Loucy (cell line): ENCODE data around the gene PGBD5.

ENCODE experiments used
- H2AFZ ChIP-seq: fragments of 200-600 bp; sonication (generic); 2 replicates; pipeline ENCODE4 v1.6.0; 2016; ENCODE audit warnings: antibody characterized with exemption, mild to moderate bottlenecking, low read length, moderate library complexity
- H3F3A ChIP-seq: fragments of 200-600 bp; 2 replicates; pipeline ENCODE4 v1.6.0; 2016; ENCODE audit warnings: antibody characterized with exemption, low read depth, mild to moderate bottlenecking
- H3K27me3 ChIP-seq: fragments of 200-600 bp; sonication (generic); 2 replicates; pipeline ENCODE4 v1.6.1; 2014; ENCODE audit warnings: low read length, mild to moderate bottlenecking; ENCODE audit not compliant: insufficient read depth, poor library complexity, severe bottlenecking
- H3K36me3 ChIP-seq: fragments of 200-600 bp; sonication (generic); 2 replicates; pipeline ENCODE4 v1.6.1; 2016; ENCODE audit warnings: low read length; ENCODE audit not compliant: insufficient read depth
- H3K4me1 ChIP-seq: fragments of 200-600 bp; sonication (generic); 2 replicates; pipeline ENCODE4 v1.5.1; 2014; ENCODE audit warnings: low read length, mild to moderate bottlenecking; ENCODE audit not compliant: insufficient read depth, poor library complexity, severe bottlenecking
- H3K4me2 ChIP-seq: fragments of 200-600 bp; sonication (generic); 2 replicates; pipeline ENCODE4 v1.6.0; 2014; ENCODE audit warnings: antibody characterized with exemption, low read length, low read depth, mild to moderate bottlenecking; ENCODE audit not compliant: poor library complexity, severe bottlenecking
- H3K4me3 ChIP-seq: fragments of 200-600 bp; sonication (generic); 2 replicates; pipeline ENCODE4 v1.5.1; 2014; ENCODE audit warnings: low read length, mild to moderate bottlenecking, mixed read lengths; ENCODE audit not compliant: poor library complexity, severe bottlenecking
- H3K79me2 ChIP-seq: fragments of 200-600 bp; sonication (generic); 2 replicates; pipeline ENCODE4 v1.6.1; 2014; ENCODE audit warnings: low read length; ENCODE audit not compliant: insufficient read depth
- H3K9ac ChIP-seq: fragments of 200-600 bp; sonication (generic); 2 replicates; pipeline ENCODE4 v1.6.0; 2014; ENCODE audit warnings: mild to moderate bottlenecking, low read depth, low read length, moderate library complexity; ENCODE audit not compliant: poor library complexity, severe bottlenecking
- H3K9me2 ChIP-seq: fragments of 200-600 bp; sonication (generic); replicated peaks from 2 replicates; pipeline ENCODE4 v1.6.1; 2016; ENCODE audit warnings: low read depth, low read length, mixed read lengths
- H3K9me3 ChIP-seq: fragments of 200-600 bp; sonication (generic); 2 replicates; pipeline ENCODE4 v1.6.1; 2014; ENCODE audit warnings: mild to moderate bottlenecking, antibody characterized with exemption, low read length, low read depth; ENCODE audit not compliant: insufficient read depth
- H4K20me1 ChIP-seq: fragments of 200-600 bp; sonication (generic); 2 replicates; pipeline ENCODE4 v1.6.0; 2014; ENCODE audit warnings: antibody characterized with exemption, low read length, mild to moderate bottlenecking; ENCODE audit not compliant: insufficient read depth, poor library complexity, severe bottlenecking
- EZH2phosphoT487 ChIP-seq: fragments of 200-600 bp; IDR thresholded peaks from 2 replicates; pipeline ENCODE4 v1.6.1; 2018; ENCODE audit warnings: antibody characterized with exemption, mild to moderate bottlenecking, moderate library complexity, borderline replicate concordance
- TF ChIP-seq, protein P1 (sequence below): fragments of 200-600 bp; sonication (generic); conservative IDR thresholded peaks from 2 replicates; pipeline ENCODE4 v1.5.1; 2014; ENCODE audit warnings: mild to moderate bottlenecking, antibody characterized with exemption, low read length

PGBD5 gene

DNA sequence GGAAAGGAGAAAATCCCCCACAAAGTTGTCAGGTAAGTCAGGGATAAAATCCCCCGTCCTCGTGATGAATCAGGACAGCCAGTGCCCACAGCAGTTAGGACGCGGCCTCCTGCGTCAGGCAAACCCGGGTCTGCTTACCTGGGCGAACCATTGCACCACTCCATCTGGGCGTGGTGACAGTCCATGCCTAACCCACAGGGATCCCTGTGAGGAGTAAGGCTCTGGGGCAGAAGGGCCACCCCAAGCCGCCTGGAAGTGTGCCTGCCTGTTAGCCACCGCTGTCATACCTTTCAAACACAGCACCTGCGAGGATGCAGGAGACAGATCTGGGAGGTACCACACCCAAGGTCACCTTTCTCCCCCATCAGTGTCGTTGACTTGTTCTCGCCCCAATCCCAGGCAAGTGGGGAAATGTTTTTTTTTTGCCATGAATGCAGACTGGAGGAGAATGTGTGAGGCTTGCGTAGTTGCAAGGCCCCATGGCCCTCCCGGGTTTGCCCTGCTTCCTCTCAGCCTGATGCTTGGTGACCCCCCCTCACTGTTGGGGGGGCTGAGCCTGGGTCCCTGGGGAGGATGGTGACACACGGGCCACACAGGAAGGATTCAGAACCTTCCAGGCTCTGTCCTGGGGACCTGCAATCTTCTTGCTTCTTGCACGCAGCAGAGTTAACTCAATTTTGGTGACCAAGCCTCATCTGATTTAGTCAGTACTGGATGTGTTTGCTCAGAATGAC is 107.0 kb downstream of the PGBD5 start:
- Histone ChIP-seq H3K4me1 (no peaks in the 10 kb centered on the region), H4K20me1 (no peaks in the 10 kb centered on the region), H3K9me2 (no peaks in the 10 kb centered on the region), H3K79me2 (no peaks in the 10 kb centered on the region), H3K27me3 (no peaks in the 10 kb centered on the region), H3K9ac (no peak overlapping the region), H2AFZ (no peak overlapping the region), H3F3A (no peaks in the 10 kb centered on the region), H3K36me3 (no peaks in the 10 kb centered on the region), H3K4me2 (no peak overlapping the region), H3K9me3 (no peaks in the 10 kb centered on the region), H3K4me3 (no peak overlapping the region)
- TF ChIP-seq, protein P1, sequence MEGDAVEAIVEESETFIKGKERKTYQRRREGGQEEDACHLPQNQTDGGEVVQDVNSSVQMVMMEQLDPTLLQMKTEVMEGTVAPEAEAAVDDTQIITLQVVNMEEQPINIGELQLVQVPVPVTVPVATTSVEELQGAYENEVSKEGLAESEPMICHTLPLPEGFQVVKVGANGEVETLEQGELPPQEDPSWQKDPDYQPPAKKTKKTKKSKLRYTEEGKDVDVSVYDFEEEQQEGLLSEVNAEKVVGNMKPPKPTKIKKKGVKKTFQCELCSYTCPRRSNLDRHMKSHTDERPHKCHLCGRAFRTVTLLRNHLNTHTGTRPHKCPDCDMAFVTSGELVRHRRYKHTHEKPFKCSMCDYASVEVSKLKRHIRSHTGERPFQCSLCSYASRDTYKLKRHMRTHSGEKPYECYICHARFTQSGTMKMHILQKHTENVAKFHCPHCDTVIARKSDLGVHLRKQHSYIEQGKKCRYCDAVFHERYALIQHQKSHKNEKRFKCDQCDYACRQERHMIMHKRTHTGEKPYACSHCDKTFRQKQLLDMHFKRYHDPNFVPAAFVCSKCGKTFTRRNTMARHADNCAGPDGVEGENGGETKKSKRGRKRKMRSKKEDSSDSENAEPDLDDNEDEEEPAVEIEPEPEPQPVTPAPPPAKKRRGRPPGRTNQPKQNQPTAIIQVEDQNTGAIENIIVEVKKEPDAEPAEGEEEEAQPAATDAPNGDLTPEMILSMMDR = no peak
- no peak for TF ChIP-seq EZH2phosphoT487

DNA sequence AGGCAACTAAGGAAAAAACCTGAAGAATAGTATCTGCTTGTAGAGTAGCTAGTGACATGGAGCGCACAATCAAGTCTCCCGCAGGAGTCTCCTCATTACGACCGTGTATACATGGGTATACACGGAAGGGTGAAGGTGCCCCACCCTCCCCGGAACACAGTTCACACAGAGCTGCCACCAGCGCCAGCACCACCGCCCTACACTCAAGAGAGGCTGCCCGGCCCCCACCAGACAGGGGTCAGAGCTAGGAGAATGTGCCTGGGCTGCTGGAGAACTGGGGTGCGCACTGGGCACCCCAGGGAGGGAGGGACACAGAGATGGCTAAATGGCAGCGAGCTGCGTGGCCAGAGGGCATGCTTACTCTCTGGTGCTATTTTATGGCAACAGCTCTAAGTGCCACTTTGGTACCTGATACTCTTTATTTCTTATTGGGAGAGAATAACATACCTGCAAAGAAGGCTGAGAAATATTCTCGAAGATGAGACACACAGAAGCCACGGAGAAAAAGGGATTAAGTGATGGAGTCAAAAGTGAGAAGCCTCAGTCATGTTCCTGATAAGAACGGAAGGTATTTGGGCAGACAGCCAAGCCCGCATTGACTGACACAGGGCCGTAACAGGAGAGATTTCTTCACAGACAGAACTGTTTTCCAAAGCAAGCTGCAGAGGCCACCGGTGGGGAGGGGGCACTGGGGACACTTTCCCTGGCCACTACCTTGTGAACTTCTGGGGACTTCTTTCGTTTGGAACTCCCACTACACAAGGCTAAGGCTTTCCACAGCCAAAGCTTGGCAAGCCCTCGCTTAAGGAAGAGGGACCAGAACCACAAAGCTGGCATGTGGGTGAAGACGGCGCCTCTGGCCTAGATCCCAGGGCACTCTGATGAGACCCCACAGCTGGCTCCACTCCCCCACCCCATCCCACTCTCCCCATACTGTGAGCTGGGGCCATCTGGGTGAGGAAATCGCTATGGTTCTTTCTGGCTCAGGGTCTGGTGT is 108.0 kb downstream of the PGBD5 start:
- TF ChIP-seq, protein P1 = no peak
- no peak for TF ChIP-seq EZH2phosphoT487
- Histone ChIP-seq H3K4me2 (no peak overlapping the region), H3K4me3 (no peak overlapping the region), H3K79me2 (no peaks in the 10 kb centered on the region), H3K4me1 (no peaks in the 10 kb centered on the region), H3K36me3 (no peaks in the 10 kb centered on the region), H3K9ac (no peak overlapping the region), H3K9me2 (no peaks in the 10 kb centered on the region), H4K20me1 (no peaks in the 10 kb centered on the region), H2AFZ (no peak overlapping the region), H3K27me3 (no peaks in the 10 kb centered on the region), H3F3A (no peaks in the 10 kb centered on the region), H3K9me3 (no peaks in the 10 kb centered on the region)

DNA sequence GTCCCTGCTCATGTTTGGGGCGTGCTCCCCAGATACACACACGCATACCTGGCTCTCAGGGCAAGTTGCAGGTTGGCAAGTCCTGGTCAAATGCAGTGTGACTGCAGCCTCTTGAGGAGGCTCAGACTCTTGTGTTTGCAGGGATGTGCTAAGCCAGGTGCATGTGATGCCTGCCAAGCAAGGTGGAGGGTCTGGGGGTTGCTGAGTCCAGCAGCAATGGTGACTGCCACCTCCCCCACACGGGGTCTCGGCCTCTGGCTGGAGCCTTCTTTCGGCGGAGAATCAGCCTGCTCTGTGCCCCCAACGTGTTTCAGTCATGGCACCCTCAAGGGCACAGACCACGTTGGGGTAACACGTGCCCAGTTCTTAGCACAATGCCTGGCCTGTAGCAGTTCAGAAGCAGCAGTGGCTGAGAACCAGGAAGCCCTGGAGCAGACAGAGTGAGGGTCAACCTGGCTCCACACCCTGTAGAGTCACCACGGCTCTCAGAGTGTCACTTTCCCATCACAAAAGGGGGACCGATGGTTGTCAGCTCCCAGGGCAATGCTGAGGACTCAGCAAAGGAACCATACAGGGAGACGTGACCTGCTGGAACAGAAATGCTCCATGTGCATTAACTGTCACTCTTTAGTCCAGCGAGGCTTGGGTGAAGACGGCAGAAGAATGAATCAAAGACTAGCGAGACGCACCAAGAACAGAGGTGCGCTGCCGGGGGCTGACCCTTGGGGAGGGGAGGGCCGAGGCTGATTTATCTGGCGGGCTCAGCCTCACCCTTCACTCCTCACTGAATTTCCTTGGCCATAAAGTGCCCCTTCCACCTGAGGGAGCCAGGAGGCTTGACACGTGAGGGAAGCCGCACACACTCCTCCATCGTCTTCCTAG is 109.0 kb downstream of the PGBD5 start:
- Histone ChIP-seq H3K4me1 (no peaks in the 10 kb centered on the region), H3K27me3 (no peaks in the 10 kb centered on the region), H3K36me3 (no peaks in the 10 kb centered on the region), H3K9me3 (no peaks in the 10 kb centered on the region), H3K79me2 (no peaks in the 10 kb centered on the region), H2AFZ (no peak overlapping the region), H3K9me2 (no peaks in the 10 kb centered on the region), H3K9ac (no peak overlapping the region), H4K20me1 (no peaks in the 10 kb centered on the region), H3K4me3 (no peak overlapping the region), H3K4me2 (no peak overlapping the region), H3F3A (no peaks in the 10 kb centered on the region)
- TF ChIP-seq, protein P1 = no peak
- TF ChIP-seq EZH2phosphoT487 = no peak
